NOMO-1 (cell line): Measurements from ENCODE around the gene PDPR.
"Not testable (repeated sequence)": the region's sequence is repeated elsewhere in the genome, so short reads cannot be mapped to it uniquely, and the experiment has no call there.

ENCODE experiments used
- DNase-seq, 2 experiments: peaks; one replicate each; lab custom pipeline; 2025; ENCODE audit not compliant: unreplicated experiment in 2 of 2; lab: John Stamatoyannopoulos, UW

PDPR gene

DNA sequence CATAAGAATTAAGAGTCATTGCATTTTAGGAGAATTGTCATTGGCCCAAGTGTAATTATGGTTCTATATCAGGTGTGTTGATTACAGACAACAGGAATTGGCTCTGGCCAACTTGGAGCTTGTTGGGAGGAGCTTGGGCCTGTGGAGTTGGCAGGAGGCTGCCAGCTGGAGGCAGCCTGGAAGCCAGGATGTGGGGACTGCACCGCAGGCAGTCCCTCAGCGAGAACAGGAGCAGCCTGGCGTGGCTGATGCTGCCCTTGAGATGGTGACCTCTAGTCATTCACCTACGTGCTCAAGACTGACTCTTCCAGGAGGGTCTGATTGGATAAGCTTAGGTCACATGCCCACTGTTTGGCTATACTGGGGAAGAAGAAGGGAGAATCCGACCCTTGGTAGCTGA, 13.6 kb downstream of the PDPR start:
- DNase-seq, result not testable (repeated sequence)

DNA sequence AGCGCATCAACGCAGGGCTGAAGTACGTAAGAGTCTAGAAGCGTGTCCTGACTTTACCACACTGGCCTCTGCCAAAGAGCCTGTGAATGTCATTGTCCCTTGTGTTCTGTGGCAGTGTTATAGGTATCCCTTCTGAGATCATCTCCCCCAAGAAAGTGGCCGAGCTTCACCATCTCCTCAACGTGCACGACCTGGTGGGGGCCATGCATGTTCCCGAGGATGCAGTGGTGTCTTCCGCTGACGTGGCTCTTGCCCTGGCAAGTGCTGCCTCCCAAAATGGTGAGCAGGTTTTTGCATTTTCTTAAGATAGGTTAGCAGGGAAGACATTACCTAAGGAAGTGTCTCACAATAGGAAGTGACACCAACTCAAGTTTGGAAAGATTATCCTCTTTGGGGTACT, 14.7 kb downstream of the PDPR start:
- DNase-seq, result not testable (repeated sequence)

DNA sequence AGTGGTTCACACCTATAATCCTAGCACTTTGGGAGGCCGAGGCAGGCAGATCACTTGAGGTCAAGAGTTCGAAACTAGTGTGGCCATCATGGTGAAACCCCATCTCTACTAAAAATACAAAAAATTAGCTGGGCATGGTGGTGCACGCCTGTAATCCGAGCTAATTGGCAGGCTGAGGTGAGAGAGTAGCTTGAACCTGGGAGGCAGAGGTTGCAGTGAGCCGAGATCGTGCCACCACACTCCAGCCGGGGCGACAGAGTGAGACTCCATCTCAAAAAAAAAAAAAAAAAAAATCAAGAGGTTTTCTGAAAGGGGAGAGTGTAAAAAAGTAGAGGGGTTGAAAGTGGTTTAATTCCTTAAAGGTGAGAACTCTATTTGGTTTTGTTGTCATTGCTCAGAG, 21.7 kb downstream of the PDPR start:
- not testable (repeated sequence) for DNase-seq

DNA sequence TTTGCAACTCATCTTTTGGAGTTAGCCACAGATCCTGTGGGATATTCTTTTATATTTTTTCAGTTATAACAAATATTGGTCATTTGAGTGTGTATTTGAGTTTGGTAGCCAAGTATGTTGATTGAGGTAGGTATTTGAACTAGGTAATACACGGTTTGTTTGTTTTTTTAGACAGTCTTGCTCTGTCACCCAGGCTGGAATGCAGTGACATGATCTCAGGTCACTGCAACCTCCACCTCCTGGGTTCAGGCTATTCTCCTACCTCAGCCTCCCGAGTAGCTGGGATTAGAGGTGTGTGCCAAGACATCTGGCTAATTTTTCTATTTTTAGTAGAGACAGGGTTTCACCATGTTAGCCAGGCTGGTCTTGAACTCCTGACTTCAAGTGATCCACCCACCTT, 22.5 kb downstream of the PDPR start:
- DNase-seq, result not testable (repeated sequence)

DNA sequence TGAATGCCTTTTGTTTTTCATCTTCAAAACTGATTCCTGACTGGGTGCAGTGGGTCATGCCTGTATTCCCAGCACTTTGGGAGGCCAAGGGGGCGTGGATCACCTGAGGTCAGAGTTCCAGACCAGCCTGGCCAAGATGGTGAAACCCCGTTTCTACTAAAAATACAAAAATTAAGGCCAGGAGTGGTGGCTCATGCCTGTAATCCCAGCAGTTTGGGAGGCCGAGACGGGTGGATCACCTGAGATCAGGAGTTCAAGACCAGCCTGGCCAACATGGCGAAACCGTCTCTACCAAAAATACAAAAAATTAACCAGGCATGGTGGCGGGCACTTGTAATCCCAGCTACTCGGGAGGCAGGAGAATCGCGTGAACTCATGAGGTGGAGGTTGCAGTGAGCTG, 28.6 kb downstream of the PDPR start:
- DNase-seq, result not testable (repeated sequence)

DNA sequence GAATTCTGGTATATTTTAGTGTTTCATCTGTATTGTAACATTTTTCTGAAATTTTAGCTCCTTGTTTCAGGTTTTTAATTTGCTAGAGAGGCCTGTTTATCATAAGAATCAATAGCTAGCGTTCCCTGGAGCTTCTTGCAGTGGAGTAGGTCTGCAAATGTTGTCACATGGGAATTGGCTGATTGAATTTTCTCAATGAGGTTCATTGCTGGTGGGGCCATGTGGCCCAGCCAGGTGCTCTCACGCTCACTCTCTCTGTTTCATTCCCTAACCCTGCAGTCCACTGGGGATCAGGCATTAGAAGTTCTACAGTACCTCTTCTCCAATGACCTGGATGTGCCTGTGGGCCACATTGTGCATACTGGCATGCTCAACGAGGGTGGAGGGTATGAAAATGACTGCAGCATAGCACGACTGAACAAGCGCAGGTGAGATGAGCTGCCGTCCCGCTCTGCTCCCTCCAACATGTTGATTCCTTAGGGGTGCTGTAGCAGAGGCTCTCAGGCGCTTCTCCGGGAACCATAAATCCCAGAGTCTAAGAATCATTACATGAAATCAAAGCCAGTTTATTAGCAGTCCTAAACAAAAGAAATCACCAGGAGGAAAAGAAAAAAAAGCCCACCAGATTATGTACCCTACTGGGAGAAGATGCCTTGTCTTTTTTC, 29.2 kb downstream of the PDPR start:
- DNase-seq, result not testable (repeated sequence)

DNA sequence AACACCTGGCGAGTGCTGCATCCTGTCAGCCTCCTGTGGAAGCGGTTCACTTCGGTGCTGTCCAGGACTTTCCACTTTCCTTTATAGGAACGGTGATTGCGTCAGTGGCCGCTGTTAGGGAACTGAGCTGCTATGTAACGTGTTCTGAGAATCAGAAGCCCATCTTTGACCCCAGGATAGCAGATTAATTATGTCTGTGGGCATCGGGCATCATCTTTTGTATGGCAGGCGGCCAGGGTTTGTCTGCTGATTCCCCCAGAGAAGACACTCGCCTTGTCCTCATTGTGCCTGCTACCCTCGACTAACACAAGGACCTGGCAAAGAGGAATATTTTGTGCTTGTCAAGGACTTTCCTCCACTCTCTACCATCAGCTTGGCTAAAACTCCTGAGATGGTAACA, 33.7 kb downstream of the PDPR start:
- not testable (repeated sequence) for DNase-seq

DNA sequence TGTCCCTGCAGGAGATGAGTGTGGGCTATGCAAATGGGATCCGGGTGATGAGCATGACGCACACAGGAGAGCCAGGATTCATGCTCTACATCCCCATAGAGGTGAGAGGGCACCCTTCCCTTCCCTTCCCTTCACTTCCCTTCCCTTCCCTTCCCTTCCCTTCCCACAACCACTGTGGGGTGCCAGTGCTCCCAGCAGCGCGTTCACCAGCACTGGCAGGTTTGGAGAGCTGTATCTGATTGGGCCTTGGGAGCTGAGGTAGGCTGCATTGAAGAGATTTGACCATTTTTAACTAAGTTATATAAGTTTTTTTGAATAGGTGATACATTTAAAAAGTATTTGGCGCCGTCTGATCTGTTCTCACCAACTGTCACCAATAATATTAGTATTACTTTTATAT, 34.3 kb downstream of the PDPR start:
- DNase-seq, result not testable (repeated sequence)

DNA sequence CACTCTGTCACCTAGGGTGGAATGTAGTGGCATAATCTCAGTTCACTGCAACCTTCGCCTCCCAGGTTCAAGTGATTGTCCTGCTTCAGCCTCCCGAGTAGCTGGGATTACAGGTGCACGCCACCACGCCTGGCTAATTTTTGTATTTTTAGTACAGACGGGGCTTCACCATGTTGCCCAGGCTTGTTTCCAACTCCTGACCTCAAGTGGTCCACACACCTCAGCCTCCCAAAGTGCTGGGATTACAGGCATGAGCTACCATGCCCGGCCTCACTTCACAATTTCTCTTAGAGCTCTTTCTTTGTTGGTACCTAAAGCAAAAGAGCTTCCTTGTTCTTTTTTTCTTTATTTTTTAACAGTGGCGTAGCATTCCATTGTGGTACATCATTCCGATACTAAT, 35.2 kb downstream of the PDPR start:
- not testable (repeated sequence) for DNase-seq

DNA sequence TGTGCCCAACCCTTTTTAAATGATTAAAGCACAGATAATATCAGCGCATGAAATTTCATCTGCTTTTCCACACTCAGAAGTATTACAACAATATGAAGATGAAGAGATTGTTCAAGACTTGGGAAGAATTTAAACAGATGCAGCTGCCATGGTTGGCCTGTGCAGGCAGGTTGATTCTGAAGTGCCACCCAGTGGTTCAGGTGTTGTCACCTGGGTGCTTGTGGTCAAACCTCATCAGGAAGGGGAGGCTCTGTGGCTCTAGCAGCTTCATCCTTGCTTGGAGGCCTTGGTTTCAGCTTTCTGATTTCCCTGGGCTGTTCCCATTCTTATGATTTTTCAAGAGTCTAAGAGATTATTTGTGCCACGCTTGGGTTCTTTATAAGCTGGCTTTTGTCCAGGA, 37.3 kb downstream of the PDPR start:
- DNase-seq, result no peak

DNA sequence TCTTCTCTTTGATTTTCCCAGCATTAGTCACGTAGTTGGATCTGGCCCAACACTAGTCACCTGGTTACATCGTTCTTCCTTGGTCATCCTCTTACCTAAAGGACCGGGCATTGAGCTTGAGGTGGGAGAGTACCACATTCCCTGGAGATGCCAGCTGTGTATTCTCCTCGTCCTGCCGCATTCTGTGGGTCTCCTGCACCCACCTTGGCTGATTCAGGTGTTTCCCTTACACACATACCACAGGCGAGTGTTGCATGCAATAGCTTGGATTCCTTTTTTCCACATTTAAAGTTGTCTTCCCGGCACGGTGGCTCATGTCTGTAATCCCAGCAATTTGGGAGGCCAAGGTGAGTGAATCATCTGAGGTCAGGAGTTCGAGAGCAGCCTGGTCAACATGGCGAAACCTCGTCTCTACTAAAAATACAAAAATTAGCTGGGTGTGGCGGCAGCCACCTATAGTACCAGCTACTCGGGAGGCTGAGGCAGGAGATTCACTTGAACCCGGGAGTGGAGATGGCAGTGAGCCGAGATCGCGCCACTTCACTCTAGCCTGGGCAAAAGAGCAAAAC, 37.9 kb downstream of the PDPR start:
- DNase-seq, result no peak

DNA sequence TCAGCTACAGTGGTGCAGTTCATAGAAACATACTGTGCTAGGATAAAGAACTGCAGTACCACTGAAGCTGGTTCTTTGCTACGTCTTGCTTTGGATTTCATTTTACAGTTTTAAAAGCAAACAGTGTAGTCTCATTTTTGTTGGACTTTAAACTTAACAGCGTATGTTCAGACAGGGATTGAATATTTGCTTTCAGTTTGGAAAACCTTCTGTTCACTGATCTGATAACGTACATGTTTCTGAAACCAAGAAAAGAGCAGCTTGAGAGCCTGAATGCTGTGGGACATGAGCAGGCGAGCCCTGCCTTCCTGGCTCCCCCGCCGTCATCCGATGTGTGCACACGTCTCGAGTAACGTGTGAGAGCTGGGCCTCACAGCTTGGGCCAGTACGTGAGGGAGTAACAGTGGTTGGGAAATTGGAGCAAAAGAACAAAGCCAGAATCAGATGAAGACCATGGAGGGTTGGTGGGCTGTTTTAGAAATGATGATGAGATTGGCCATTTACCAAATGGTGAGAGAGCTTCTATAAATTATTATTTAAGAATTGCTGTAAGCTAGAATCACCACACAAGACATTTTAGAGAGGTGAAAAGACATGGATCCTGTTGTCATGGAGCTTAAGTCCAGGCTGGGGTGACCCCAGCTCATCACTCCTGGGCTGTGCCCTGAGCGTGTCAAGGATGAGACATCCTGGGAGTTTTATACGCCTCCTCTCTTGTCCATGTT, 38.6 kb downstream of the PDPR start:
- DNase-seq, result no peak

DNA sequence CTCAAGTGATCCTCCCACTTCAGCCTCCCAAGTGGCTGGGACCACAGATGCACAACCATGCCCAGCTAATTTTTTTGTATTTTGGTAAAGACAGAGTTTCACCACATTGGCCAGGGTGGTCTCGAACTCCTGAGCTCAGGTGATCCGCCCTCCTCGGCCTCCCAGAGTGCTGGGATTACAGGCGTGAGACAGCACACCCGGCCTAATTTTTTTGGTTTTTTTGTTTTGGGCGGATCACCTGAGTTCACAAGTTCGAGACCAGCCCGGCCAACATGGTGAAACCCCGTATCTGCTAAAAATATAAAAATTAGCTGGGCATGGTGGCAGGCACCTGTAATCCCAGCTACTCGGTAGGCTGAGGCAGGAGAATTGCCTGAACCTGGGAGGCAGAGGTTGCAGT, 40.6 kb downstream of the PDPR start:
- DNase-seq, result not testable (repeated sequence)

DNA sequence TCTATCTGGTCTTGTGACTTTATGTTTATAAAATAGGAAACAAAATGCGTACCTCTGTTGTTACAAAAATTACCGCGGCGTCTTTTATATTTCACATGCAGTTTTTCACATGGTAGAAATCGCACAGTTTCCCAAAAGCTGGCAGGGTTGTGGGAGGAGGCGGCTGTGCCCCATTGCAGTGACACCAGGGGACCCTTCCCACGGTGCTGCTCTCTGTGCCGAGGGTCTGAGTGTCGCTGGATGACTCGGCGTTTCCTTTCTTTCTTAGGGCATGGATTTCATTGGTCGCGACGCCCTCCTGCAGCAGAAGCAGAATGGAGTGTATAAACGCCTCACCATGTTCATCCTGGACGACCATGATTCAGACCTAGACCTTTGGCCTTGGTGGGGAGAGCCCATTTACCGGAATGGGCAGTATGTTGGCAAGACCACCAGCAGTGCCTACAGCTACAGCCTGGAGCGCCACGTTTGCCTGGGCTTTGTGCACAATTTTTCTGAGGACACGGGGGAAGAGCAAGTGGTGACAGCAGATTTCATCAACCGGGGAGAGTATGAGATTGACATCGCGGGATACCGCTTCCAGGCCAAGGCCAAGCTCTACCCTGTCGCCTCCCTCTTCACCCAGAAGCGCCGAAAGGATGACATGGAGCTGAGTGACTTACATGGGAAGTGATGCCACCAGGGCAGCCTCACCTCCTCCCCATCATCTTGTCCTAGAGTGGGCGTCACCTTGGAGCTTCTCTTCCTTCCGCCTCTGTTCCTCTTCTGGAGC, 42.3 kb downstream of the PDPR start:
- DNase-seq, result no peak

DNA sequence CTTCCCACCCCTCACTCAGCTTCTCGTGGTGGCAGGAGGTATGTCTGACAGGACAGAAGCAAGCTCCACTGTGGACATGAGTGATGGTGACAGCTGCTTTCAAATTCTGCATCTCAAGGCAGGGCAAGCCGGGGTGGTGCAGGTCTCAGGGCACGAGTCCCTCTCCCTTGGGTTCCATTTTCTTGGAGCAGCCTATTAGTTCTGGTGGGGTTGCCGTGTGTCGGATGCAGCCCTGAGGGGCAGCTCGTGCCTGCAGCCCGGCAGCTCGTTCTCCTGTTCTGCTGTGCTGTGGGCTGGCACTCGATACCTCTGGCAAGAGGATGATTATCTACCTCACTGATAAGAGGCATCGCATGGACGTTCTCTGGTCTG, 43.0 kb downstream of the PDPR start:
- DNase-seq, result no peak

DNA sequence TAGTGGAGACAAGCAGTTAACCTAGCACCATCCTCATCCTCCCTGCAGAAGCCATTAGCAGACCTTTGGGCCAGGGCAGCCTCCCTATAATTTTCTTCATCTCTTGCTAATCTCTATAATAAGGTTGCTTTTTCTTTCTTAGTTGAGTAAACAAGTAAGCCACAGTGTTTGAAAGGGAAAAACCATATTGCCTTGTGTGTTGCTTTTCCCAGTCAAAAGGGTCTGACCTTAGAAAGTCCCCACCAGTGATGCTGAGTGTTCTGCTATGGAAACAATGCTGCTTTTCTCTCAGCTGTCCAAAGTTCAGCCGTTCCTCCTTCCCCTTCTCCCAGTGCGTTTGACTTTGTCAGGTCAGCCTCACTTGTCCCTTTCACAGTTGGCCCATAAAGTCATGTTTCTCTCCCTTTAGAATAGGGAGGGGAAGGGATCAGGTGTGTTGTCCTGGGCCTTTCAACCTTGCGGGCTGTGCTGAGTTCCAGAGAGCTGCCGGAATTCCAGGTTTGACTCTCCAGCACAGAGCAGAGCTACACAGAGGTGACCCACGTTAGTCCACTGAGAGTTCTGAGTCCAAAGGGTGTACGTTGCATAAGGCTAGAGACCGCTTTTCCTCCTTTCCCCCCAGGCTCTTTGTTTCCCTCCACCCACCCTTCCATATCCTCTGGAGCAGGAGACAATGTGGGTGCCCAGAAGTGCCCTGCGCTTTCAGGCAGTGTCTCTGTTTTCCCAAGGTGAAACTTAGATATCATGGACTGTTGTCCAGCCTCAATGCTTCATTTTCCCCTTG, 43.5 kb downstream of the PDPR start:
- no peak for DNase-seq

DNA sequence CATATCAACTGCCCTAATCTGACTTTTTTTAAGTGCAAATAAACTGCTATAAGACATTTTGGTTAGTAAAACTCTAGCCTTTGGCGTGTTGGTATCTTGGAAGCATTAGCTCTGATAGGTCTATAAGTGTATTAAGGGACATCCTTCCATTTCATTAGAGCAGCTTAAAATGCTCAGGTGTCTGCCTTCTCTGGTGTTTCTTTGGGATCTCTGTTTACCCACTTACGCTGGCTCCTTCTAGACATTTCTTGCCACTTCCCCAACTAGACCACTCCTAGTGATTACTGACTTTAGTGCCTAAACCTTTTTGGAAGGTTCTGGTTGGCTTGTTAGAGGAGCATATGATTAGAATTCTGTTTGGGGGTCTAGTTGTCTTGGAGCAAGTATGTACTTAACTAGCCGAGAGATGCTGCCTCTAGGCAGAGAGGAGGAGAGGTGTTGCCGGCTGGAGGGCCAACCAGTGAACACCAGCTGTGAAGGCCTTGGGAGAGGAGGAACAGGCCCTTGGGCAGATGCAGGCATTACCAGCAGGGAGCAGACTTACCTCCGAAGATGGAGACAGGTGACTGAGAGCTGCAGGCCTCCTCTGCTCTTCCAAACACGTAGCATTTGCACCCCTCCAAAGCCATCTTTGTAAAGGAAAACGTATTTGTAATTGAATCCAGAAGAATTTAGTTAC, 44.3 kb downstream of the PDPR start:
- DNase-seq, result no peak

DNA sequence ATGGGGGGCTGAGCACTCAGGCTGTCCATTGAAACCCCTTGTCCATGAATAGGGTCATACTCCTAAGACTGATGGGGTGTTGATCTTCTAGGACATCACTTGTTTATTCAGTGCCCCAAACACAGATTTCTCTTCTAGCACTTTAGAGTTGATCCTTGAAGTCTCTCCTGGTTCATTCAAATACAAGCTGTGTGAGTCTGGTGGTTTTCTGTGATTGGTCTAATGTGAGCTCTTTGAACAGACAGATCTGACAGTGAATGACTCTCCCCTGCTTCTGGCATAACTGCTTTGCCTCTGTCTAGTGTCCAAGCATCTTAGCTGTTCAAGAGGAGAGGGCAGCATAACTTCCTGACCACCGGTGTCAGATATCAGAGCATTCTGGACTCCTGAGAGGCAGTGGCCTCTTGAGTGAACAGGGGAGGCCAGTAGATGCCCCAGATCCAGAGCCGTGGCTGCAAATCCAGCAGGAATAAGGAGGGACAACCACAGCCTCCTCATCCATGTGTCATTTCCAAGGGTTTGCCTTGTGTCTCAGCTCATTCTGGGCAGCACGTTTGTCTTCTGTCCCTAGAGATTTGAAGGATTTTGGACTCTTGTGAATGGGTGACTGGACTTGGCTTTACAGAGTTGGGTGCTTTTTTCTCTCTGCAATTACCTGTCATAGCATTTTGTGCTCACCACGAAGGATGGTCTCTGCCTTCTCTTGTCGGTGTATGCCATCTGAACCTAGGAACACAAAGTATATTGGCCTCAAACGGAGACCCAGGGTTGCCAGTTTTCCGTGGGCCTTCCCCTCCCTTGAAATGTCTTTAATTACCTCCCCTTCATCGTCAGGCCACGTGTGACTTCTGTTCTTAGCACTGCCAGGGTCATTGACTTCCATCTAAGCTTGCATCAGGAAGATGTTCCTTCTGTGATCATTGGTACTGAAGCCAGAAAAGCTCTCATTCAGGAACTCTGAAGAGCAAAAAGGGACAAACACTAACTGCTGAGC, 45.5 kb downstream of the PDPR start:
- DNase-seq, result no peak

DNA sequence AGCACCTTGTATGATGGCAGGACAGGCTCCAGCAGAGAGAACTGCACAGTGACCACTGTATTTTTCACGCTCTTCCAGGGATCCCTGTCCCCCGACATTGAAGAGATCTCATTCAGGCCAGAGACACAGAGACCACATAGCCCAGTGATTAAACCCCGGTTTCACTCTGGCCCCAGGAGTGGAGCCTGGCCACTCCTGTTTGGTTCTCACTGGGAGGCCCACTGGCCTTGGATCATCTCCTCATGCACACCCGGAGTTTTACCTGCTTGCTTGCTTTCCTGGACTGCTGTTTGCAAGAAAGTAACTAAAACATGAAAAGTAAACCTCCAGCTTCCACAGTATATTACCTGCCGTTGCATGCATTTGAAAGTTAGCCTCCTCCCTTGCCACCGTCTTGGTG, 46.3 kb downstream of the PDPR start:
- no peak for DNase-seq
